Gastrocnemius medialis (tissue), 4 donors: Measurements from ENCODE around the gene SPACA7. TPM values are rescaled to one million over a fixed set of nuclear protein-coding genes. Genes with fewer than 3 reads are reported as not detected.

Source experiments
- ATAC-seq, 2 donors: fragments of 150-250 bp; one replicate each; pipeline ENCODE4 v1.9.1; 2016
- DNase-seq, 2 donors: peaks; one replicate each; pipeline ENCODE4 v3.0.0-alpha.2; 2019
- H3K27ac ChIP-seq, 4 donors: fragments of 200-600 bp; sonication (generic); 1 replicate in 1 of 4; 2 replicates in 3 of 4; pipeline ENCODE4 v1.5.1; 2016 to 2018; ENCODE audit warnings: mild to moderate bottlenecking in 2 of 4, moderate library complexity in 1 of 4
- H3K27me3 ChIP-seq, 3 donors: fragments of 200-600 bp; sonication (generic) in 2 of 3; 1 replicate in 1 of 3; 2 replicates in 2 of 3; pipeline versions ENCODE4 v1.5.1 to v1.6.0; 2016 to 2019; ENCODE audit warnings: mild to moderate bottlenecking in 1 of 3, moderate library complexity in 1 of 3
- H3K36me3 ChIP-seq, 2 donors: fragments of 200-600 bp; sonication (generic) in 1 of 2; one replicate each; pipeline ENCODE4 v1.5.1; 2017 to 2018
- H3K4me1 ChIP-seq, 2 donors: fragments of 200-600 bp; sonication (generic) in 1 of 2; one replicate each; pipeline ENCODE4 v1.5.1; 2016 to 2017; ENCODE audit warnings: mild to moderate bottlenecking in 2 of 2
- H3K4me3 ChIP-seq, 4 donors: fragments of 200-600 bp; sonication (generic) in 3 of 4; 1 replicate in 1 of 4; 2 replicates in 3 of 4; pipeline ENCODE4 v1.5.1; 2016 to 2019; ENCODE audit warnings: mild to moderate bottlenecking in 2 of 4
- H3K9me3 ChIP-seq, 3 donors: fragments of 200-600 bp; sonication (generic) in 2 of 3; 1 replicate in 1 of 3; 2 replicates in 2 of 3; pipeline ENCODE4 v1.5.1; 2016 to 2019
- CTCF ChIP-seq, 5 experiments: fragments of 450-650 bp in 3 of 5; fragments of 200-600 bp in 2 of 5; sonication (generic) in 2 of 5; IDR thresholded peaks in 4 of 5; conservative IDR thresholded peaks in 1 of 5; 1 replicate in 4 of 5; 2 replicates in 1 of 5; pipeline ENCODE4 v1.5.1; 2016 to 2019; ENCODE audit warnings: antibody characterized with exemption in 5 of 5, mild to moderate bottlenecking in 3 of 5, moderate library complexity in 3 of 5
- POLR2A ChIP-seq, 2 donors: fragments of 450-650 bp; IDR thresholded peaks; one replicate each; pipeline ENCODE4 v1.6.1; 2017; ENCODE audit warnings: antibody characterized with exemption in 2 of 2, mild to moderate bottlenecking in 2 of 2, moderate library complexity in 2 of 2
- in situ Hi-C, 4 donors: fragments of 200-750 bp; cut with MboI; loops; one replicate each; pipeline versions ENCODE4 v1.15.0 to v1.8.0; 2017; ENCODE audit warnings: low sequenced_read_pairs in 4 of 4
- intact Hi-C: fragments of 100-400 bp; cut with DNase I; formaldehyde crosslinking; loops from one replicate; pipeline ENCODE4 v1.15.1; 2023; ENCODE audit warnings: low total_unique reads
- total RNA-seq, 4 donors: library from RNA; depleted of rRNA; stranded (reverse); fragments of >200 nt; gene quantifications; one replicate each; pipeline versions ENCODE4 v1.1.0 to v1.2.3, GENCODE V29; 2016

Gene SPACA7
- total RNA-seq, 4 donors from 2014 or later = not detected

GRCh38 chr13:112346899-112347229, 29.3 kb upstream of the SPACA7 start:
- intact Hi-C loops (loop anchor here (10.0 kb wide), 1 partner anchor 792 kb away; no protein-coding TSS in a partner anchor), in situ Hi-C loops (no loop called here)
- ATAC-seq (no peak), DNase-seq (no peak)
- Histone ChIP-seq H3K9me3 (no peaks in the 10 kb centered on the region), H3K4me3 (no peak overlapping the region), H3K27ac (no peak overlapping the region), H3K27me3 (peaks cover 23 to 36% (median 27%) of the 10 kb centered on the region in 3 donors), H3K36me3 (no peaks in the 10 kb centered on the region), H3K4me1 (no peaks in the 10 kb centered on the region)
- TF ChIP-seq CTCF (IDR thresholded peaks at IDR 0.05 in 4 of 5, conservative IDR thresholded peaks at IDR 0.05 in 1 of 5) = no peak
- no peak for TF ChIP-seq POLR2A (IDR thresholded peaks at IDR 0.05)

GRCh38 chr13:112347986-112348385, 28.2 kb upstream of the SPACA7 start:
- ATAC-seq (no peak), DNase-seq (no peak)
- peaks cover 23 to 36% (median 27%) of the 10 kb centered on the region in 3 donors for H3K27me3 ChIP-seq

GRCh38 chr13:112348642-112349345, 27.4 kb upstream of the SPACA7 start:
- Histone ChIP-seq H3K27ac (no peak overlapping the region), H3K4me3 (no peak overlapping the region), H3K36me3 (no peaks in the 10 kb centered on the region), H3K9me3 (no peaks in the 10 kb centered on the region), H3K4me1 (no peaks in the 10 kb centered on the region), H3K27me3 (peaks cover 19 to 33% (median 27%) of the 10 kb centered on the region in 3 donors)
- intact Hi-C loops = loop anchor here (10.0 kb wide), 1 partner anchor 794 kb away; no protein-coding TSS in a partner anchor
- ATAC-seq (no peak), DNase-seq (no peak)
- TF ChIP-seq CTCF (IDR thresholded peaks at IDR 0.05 in 4 of 5, conservative IDR thresholded peaks at IDR 0.05 in 1 of 5) (no peak), POLR2A (IDR thresholded peaks at IDR 0.05) (no peak)
- in situ Hi-C loops = no loop called here

More at GRCh38 chr13:112347986-112348385, 28.2 kb upstream of the SPACA7 start:
- Histone ChIP-seq H3K27ac (no peak overlapping the region), H3K4me3 (no peak overlapping the region), H3K4me1 (no peaks in the 10 kb centered on the region), H3K9me3 (no peaks in the 10 kb centered on the region), H3K36me3 (no peaks in the 10 kb centered on the region)
- TF ChIP-seq CTCF (IDR thresholded peaks at IDR 0.05 in 4 of 5, conservative IDR thresholded peaks at IDR 0.05 in 1 of 5) = no peak
- no peak for TF ChIP-seq POLR2A (IDR thresholded peaks at IDR 0.05)
- in situ Hi-C loops = no loop called here
- intact Hi-C loops = loop anchor here (10.0 kb wide), 1 partner anchor 793 kb away; no protein-coding TSS in a partner anchor

- no peak for DNase-seq
- intact Hi-C loops (loop anchor here (10.0 kb wide), 1 partner anchor 795 kb away; no protein-coding TSS in a partner anchor), in situ Hi-C loops (no loop called here)
- H3K4me3 ChIP-seq = no peak overlapping the region
- ATAC-seq = no peak
- TF ChIP-seq CTCF (IDR thresholded peaks at IDR 0.05 in 4 of 5, conservative IDR thresholded peaks at IDR 0.05 in 1 of 5) = no peak
- no peak for TF ChIP-seq POLR2A (IDR thresholded peaks at IDR 0.05)
- no peaks in the 10 kb centered on the region for H3K4me1 ChIP-seq
- H3K27ac ChIP-seq = no peak overlapping the region
- H3K36me3 ChIP-seq = no peaks in the 10 kb centered on the region
- peaks cover 16 to 28% (median 21%) of the 10 kb centered on the region in 3 donors for H3K27me3 ChIP-seq
- no peaks in the 10 kb centered on the region for H3K9me3 ChIP-seq
These were observed 26.5 kb upstream of the SPACA7 start for GRCh38 chr13:112349681-112350080.
